ENCODE measurements around the gene LRBA. TPM values are rescaled to one million over a fixed set of nuclear protein-coding genes. Genes with fewer than 3 reads are reported as not detected.
"Not testable (repeated sequence)": the region's sequence is repeated elsewhere in the genome, so short reads cannot be mapped to it uniquely, and the experiment has no call there.

Gene LRBA
- total RNA-seq, 1 experiment from 2014 or later = 14.4 TPM

GRCh38 chr4:150957095-150957494 is 58.0 kb downstream of the LRBA start:
- not testable (repeated sequence) for H3K9me3 ChIP-seq (replicated peaks); H3K27me3 ChIP-seq (replicated peaks); H3K4me3 ChIP-seq; H3K4me1 ChIP-seq (replicated peaks); H3K27ac ChIP-seq; DNase-seq (ENCODE audit: low read depth in 1 of 2, low spot score in 2 of 2); H3K36me3 ChIP-seq

- not testable (repeated sequence) for DNase-seq (ENCODE audit: low read depth in 1 of 2, low spot score in 2 of 2); H3K36me3 ChIP-seq; H3K27me3 ChIP-seq (replicated peaks); H3K27ac ChIP-seq; H3K4me1 ChIP-seq (replicated peaks); H3K9me3 ChIP-seq (replicated peaks); H3K4me3 ChIP-seq
These were observed 61.2 kb downstream of the LRBA start for GRCh38 chr4:150953916-150954315.

GRCh38 chr4:150952167-150952845 is 62.8 kb downstream of the LRBA start:
- Histone ChIP-seq H3K36me3 (no peaks in the 10 kb centered on the region), H3K27me3 (replicated peaks) (no peaks in the 10 kb centered on the region), H3K4me1 (replicated peaks) (peaks cover 5% of the 10 kb centered on the region; the same call in 1 of the 2 replicates), H3K27ac (no peak overlapping the region), H3K9me3 (replicated peaks) (no peaks in the 10 kb centered on the region), H3K4me3 (no peak overlapping the region)
- no peak for DNase-seq (ENCODE audit: low read depth in 1 of 2, low spot score in 2 of 2)

- Histone ChIP-seq H3K27me3 (replicated peaks) (no peaks in the 10 kb centered on the region), H3K27ac (no peak overlapping the region)
- no peak for DNase-seq (ENCODE audit: low read depth in 1 of 2, low spot score in 2 of 2)
These were observed 64.3 kb downstream of the LRBA start for GRCh38 chr4:150950657-150951288.

GRCh38 chr4:150949943-150950342 is 65.1 kb downstream of the LRBA start:
- H3K9me3 ChIP-seq (replicated peaks) = no peaks in the 10 kb centered on the region
- peaks cover 5% of the 10 kb centered on the region; the same call in 1 of the 2 replicates for H3K4me1 ChIP-seq (replicated peaks)

More at GRCh38 chr4:150950657-150951288, 64.3 kb downstream of the LRBA start:
- Histone ChIP-seq H3K36me3 (no peaks in the 10 kb centered on the region), H3K4me3 (no peak overlapping the region), H3K9me3 (replicated peaks) (no peaks in the 10 kb centered on the region), H3K4me1 (replicated peaks) (peaks cover 5% of the 10 kb centered on the region; the same call in 1 of the 2 replicates)

GRCh38 chr4:150949342-150949741 is 65.7 kb downstream of the LRBA start:
- Histone ChIP-seq H3K4me3 (no peak overlapping the region), H3K27me3 (replicated peaks) (no peaks in the 10 kb centered on the region), H3K36me3 (no peaks in the 10 kb centered on the region), H3K9me3 (replicated peaks) (no peaks in the 10 kb centered on the region), H3K4me1 (replicated peaks) (peaks cover 5% of the 10 kb centered on the region; the same call in 1 of the 2 replicates), H3K27ac (no peak overlapping the region)
- no peak for DNase-seq (ENCODE audit: low read depth in 1 of 2, low spot score in 2 of 2)

More at GRCh38 chr4:150949943-150950342, 65.1 kb downstream of the LRBA start:
- no peaks in the 10 kb centered on the region for H3K27me3 ChIP-seq (replicated peaks)
- H3K27ac ChIP-seq = no peak overlapping the region
- no peak overlapping the region for H3K4me3 ChIP-seq
- DNase-seq (ENCODE audit: low read depth in 1 of 2, low spot score in 2 of 2) = no peak
- no peaks in the 10 kb centered on the region for H3K36me3 ChIP-seq

- Histone ChIP-seq H3K27me3 (replicated peaks) (no peaks in the 10 kb centered on the region), H3K27ac (no peak overlapping the region), H3K36me3 (no peaks in the 10 kb centered on the region), H3K4me1 (replicated peaks) (peaks cover 5% of the 10 kb centered on the region; the same call in 1 of the 2 replicates), H3K4me3 (no peak overlapping the region), H3K9me3 (replicated peaks) (no peaks in the 10 kb centered on the region)
- DNase-seq (ENCODE audit: low read depth in 1 of 2, low spot score in 2 of 2) = no peak
These were observed 66.4 kb downstream of the LRBA start for GRCh38 chr4:150948710-150949109.

GRCh38 chr4:150948074-150948473 is 67.0 kb downstream of the LRBA start:
- Histone ChIP-seq H3K9me3 (replicated peaks) (no peaks in the 10 kb centered on the region), H3K27ac (no peak overlapping the region), H3K4me3 (no peak overlapping the region), H3K4me1 (replicated peaks) (peaks cover 5% of the 10 kb centered on the region; the same call in 1 of the 2 replicates), H3K27me3 (replicated peaks) (no peaks in the 10 kb centered on the region), H3K36me3 (no peaks in the 10 kb centered on the region)
- DNase-seq (ENCODE audit: low read depth in 1 of 2, low spot score in 2 of 2) = no peak

GRCh38 chr4:150944660-150945059 is 70.4 kb downstream of the LRBA start:
- Histone ChIP-seq H3K4me3 (no peak overlapping the region), H3K9me3 (replicated peaks) (no peaks in the 10 kb centered on the region), H3K4me1 (replicated peaks) (no peaks in the 10 kb centered on the region), H3K36me3 (no peaks in the 10 kb centered on the region), H3K27ac (no peak overlapping the region), H3K27me3 (replicated peaks) (no peaks in the 10 kb centered on the region)
- DNase-seq (ENCODE audit: low read depth in 1 of 2, low spot score in 2 of 2) = no peak

GRCh38 chr4:150943818-150944217 is 71.3 kb downstream of the LRBA start:
- H3K27me3 ChIP-seq (replicated peaks) = no peaks in the 10 kb centered on the region
- DNase-seq (ENCODE audit: low read depth in 1 of 2, low spot score in 2 of 2) = no peak
- H3K4me1 ChIP-seq (replicated peaks) = no peaks in the 10 kb centered on the region
- H3K9me3 ChIP-seq (replicated peaks) = no peaks in the 10 kb centered on the region
- H3K4me3 ChIP-seq = no peak overlapping the region
- no peaks in the 10 kb centered on the region for H3K36me3 ChIP-seq
- H3K27ac ChIP-seq = no peak overlapping the region

GRCh38 chr4:150943126-150943525 is 72.0 kb downstream of the LRBA start:
- no peak for DNase-seq (ENCODE audit: low read depth in 1 of 2, low spot score in 2 of 2)
- Histone ChIP-seq H3K9me3 (replicated peaks) (no peaks in the 10 kb centered on the region), H3K4me1 (replicated peaks) (no peaks in the 10 kb centered on the region), H3K27me3 (replicated peaks) (no peaks in the 10 kb centered on the region), H3K4me3 (no peak overlapping the region), H3K27ac (no peak overlapping the region), H3K36me3 (no peaks in the 10 kb centered on the region)

GRCh38 chr4:150942539-150942938 is 72.5 kb downstream of the LRBA start:
- Histone ChIP-seq H3K27ac (no peak overlapping the region), H3K36me3 (no peaks in the 10 kb centered on the region), H3K4me1 (replicated peaks) (no peaks in the 10 kb centered on the region), H3K4me3 (no peak overlapping the region), H3K27me3 (replicated peaks) (no peaks in the 10 kb centered on the region), H3K9me3 (replicated peaks) (no peaks in the 10 kb centered on the region)
- no peak for DNase-seq (ENCODE audit: low read depth in 1 of 2, low spot score in 2 of 2)

- H3K4me3 ChIP-seq = no peak overlapping the region
- no peaks in the 10 kb centered on the region for H3K4me1 ChIP-seq (replicated peaks)
- H3K9me3 ChIP-seq (replicated peaks) = no peaks in the 10 kb centered on the region
- no peak for DNase-seq (ENCODE audit: low read depth in 1 of 2, low spot score in 2 of 2)
- no peaks in the 10 kb centered on the region for H3K27me3 ChIP-seq (replicated peaks)
- H3K27ac ChIP-seq = no peak overlapping the region
- no peaks in the 10 kb centered on the region for H3K36me3 ChIP-seq
These were observed 75.0 kb downstream of the LRBA start for GRCh38 chr4:150940123-150940522.

GRCh38 chr4:150939530-150939929 is 75.6 kb downstream of the LRBA start:
- no peaks in the 10 kb centered on the region for H3K36me3 ChIP-seq

More at GRCh38 chr4:150939530-150939929, 75.6 kb downstream of the LRBA start:
- no peaks in the 10 kb centered on the region for H3K27me3 ChIP-seq (replicated peaks)
- no peaks in the 10 kb centered on the region for H3K9me3 ChIP-seq (replicated peaks)
- no peaks in the 10 kb centered on the region for H3K4me1 ChIP-seq (replicated peaks)
- DNase-seq (ENCODE audit: low read depth in 1 of 2, low spot score in 2 of 2) = no peak
- H3K27ac ChIP-seq = no peak overlapping the region
- H3K4me3 ChIP-seq = no peak overlapping the region
